HG03060 (cell line): Measurements from ENCODE around the gene GNL1.
"Not testable (repeated sequence)": the region's sequence is repeated elsewhere in the genome, so short reads cannot be mapped to it uniquely, and the experiment has no call there.

Experiments
- ATAC-seq: cut with Tn5 transposase; IDR thresholded peaks from one replicate; pipeline ENCODE4 v1.9.1; 2021; ENCODE audit warnings: low read depth, moderate number of reproducible peaks; ENCODE audit not compliant: unreplicated experiment

The GNL1 gene

DNA sequence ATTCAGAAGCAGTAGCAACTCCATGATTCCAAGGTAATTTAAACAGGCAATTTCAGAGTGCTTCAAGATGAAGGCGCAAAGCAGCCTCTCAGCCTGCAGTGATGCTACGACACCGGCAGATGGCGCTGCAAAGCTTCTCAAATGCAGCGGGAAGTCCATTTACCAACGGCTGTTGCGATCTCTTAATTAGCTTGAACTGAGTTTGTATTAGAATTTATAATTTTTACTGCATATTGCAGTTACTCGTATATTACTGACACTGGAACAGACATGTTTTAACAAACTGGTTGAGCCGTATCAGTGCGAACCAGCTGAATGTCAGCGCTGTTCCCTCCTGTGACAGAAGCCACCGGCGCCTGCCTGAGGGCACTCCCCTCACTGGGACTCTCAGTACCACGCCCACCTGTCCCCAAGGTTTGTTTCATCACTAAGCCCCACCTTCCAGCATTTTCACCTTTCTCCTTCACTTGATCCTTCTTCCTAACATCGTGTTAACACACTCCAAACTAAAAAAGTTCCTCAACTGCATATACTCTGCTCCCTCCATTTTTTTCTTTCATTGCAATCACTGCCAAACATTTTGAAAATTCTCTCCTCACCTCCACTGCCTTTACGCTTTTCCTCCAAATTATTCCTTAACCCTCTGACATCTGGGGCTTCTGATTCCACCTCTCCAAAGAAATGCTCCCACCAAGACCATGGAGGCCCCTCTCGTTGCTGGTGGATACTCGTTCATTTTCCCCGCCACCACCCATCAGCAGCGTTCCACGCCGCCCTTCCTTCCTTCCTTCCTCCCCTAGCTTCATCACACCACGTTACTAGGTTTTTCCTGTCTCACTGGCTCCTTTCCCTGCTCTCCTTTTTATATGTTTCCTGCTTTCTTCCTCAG, 14.5 kb downstream of the GNL1 start:
- ATAC-seq: no peak

DNA sequence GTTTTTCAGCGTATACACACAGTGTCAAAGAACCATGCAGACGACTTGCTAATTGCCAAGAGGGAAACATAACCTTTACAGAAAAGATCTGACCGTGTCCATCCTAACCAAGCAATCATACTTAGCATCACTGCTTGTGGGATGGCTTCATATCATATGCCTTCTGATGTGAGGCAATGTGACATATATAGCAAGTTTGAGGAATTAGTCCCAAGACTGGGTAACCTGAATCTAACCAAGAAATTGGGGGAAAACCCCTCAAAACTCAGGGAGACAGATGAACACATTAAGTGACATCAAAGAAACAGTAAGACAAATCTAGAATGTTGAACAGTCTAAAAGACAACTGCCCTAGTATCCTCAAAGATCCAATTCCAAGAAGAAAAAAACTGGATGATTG, 18.4 kb downstream of the GNL1 start:
- ATAC-seq: no peak

DNA sequence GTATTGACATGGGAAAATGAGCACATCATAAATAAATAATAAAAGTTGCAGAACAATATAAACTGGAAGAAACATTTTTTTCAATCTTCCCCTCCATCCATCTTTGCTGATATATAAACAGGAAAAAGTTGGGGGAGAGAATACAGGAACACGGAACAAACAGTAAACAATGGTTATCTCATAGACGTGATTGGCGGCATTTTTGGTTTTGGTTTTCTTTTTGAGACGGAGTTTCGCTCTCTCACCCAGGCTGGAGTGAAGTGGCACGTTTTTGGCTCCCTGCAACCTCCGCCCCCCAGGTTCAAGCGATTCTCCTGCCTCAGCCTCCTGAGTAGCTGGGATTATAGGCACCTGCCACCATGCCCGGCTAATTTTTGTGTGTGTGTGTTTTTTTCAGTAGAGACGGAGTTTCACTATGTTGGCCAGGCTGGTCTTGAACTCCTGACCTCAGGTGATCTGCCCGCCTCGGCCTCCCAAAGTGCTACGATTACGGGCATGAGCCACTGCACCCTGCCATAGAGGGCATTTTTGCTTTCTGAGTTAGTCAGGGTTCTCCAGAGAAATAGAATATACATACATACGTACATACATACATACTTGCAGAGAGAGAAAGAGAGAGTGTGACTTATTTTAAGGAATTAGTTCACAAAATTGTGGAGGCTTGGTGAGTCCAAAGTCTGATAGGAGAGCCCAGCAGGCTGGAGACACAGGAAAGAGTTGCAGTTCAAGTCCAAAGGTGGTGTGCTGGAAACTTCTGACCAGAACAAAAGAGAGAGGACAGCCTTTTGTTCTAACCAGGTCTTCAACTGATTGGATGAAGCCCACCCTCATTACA, 22.6 kb downstream of the GNL1 start:
- ATAC-seq: no peak

DNA sequence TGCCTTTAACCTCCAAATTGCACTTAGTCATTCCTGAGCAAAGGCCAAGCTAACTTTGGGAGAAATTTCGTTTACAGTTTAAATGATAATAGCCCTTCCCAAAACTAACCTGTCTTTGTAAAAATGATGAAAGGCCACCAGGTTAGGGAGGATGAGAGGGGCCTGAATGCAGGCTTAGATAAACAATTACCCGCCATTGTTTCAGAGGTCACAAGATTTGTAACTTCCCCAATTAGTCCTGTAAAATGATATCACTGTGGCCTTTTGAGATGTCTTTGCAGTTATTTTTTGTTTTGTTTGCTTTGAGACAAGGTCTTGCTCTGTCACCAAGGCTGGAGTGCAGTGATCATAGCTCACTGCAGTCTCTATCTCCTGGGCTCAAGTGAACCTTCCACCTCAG, 26.3 kb downstream of the GNL1 start:
- no peak for ATAC-seq

DNA sequence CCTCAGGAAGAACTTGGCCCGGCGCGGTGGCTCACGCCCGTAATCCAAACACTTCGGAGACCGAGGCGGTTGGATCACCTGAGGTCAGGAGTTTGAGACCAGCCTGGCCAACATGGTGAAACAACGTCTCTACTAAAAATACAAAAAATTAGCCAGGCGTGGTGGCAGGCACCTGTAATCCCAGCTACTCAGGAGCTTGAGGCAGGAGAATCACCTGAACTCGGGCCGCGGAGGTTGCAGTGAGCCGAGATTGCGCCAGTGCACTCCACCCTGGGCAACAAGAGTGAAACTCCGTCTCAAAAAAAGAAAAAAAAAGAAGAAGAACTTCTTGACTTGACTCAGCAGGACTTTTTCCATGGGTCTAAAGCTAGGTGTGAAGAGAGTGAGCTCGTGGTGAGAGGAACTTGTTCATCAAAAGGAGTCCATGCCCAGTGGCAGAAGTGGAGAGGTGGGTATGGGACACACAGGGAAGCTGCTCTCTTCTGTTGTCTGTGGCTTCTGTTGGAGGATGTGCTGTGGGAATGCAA, 26.9 kb downstream of the GNL1 start:
- ATAC-seq: not testable (repeated sequence)

DNA sequence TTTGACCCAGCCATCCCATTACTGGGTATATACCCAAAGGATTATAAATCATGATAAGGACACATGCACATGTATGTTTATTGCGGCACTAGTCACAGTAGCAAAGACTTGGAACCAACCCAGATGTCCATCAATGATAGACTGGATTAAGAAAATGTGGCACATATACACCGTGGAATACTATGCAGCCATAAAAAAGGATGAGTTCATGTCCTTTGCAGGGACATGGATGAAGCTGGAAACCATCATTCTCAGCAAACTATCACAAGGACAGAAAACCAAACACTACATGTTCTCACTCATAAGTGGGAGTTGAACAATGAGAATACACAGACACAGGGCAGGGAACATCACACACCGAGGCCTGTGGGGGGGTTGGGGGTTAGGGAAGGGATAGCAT, 29.8 kb downstream of the GNL1 start:
- ATAC-seq: not testable (repeated sequence)

DNA sequence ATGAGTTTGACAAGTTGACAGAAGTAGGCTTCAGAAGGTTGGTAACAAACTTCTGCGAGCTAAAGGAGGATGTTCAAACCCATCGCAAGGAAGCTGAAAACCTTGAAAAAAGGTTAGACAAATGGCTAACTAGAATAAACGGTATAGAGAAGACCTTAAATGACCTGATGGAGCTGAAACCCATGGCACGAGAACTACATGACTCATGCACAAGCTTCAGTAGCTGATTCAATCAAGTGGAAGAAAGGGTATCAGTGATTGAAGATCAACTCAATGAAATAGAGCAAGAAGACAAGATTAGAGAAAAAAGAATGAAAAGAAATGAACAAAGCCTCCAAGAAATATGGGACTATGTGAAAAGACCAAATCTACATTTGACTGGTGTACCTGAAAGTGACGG, 34.3 kb downstream of the GNL1 start:
- ATAC-seq: not testable (repeated sequence)

DNA sequence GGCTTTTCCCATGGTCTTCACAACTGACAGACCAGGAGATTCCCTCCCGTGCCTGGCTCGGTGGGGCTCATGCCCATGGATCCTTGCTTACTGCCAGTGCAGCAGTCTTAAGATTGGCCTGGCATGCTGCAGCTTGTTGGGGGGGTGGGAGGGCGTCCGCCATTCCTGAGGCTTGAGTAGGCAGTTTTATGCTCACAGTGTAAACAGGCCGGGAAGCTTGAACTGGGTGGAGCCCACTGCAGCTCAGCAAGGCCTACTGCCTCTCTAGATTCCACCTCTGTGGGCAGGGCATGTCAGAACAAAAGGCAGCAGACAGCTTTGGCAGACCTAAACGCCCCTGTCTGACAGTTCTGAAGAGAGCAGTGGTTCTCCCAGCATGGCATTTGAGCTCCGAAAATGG, 35.2 kb downstream of the GNL1 start:
- ATAC-seq: not testable (repeated sequence)

DNA sequence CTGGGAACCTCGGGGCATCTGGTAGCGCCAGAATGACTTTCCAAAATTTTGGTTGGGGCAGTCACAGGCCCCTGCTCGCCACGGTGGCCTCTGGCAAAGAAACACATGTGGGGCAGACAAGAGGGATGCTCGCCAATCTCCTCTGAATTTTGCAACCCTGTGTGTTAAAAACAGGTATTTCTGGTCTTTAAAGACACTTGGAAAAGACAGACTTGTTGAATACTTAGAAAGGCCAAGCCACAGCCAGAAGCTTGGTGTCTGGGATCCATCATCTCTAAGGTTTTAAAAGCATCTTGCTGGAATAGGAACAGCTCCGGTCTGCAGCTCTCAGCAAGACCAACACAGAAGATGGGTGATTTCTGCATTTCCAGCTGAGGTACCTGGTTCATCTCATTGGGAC, 35.8 kb downstream of the GNL1 start:
- ATAC-seq: no peak

DNA sequence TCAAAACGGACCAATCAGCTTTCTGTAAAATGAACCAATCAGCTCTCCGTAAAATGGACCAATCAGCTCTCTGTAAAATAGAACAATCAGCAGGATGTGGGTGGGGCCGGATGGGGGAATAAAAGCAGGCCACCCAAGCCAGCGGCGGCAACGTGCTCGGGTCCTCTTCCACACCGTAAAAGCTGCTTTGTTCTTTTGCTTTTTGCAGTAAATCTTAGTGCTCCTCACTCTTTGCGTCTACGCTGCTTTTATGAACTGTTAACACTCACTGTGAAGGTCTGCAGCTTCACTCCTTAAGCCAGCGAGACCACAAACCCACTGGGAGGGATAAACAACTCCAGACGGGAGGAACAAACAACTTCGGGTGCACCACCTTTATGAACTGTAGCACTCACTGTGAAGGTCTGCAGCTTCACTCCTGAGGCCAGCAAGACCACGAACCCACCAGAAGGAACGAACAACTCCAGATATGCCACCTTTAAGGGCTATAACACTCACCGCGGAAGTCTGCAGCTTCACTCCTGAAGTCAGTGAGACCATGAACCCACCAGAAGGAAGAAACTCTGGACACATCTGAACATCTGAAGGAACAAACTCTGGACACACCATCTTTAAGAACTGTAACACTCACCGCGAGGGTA, 37.7 kb downstream of the GNL1 start:
- not testable (repeated sequence) for ATAC-seq

DNA sequence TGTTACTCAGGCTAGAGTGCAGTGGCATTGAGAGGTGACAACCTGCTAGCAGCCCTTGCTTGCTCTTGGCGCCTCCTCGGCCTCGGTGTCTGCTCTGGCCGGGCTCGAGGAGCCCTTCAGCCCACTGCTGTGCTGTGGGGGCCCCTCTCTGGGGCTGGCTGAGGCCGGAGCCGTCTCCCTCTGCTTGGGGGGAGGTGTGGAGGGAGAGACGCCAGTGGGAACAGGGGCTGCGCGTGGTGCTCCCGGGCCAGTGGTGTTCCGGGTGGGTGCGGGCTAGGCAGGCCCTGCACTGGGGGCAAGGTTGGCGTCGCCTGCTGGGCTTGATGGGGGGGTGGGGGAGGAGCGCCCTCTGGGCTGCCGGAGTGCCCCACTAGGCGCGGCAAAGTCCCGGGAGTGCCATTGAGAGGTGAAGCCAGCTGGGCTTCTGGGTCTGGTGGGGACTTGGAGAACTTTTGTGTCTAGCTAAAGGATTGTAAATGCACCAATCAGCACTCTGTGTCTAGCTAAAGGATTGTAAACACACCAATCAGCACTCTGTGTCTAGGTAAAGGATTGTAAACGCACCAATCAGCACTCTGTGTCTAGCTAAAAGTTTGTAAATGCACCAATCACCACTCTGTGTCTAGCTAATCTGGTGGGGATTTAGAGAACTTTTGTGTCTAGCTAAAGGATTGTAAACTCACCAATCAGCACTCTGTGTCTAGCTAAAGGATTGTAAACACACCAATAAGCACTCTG, 38.4 kb downstream of the GNL1 start:
- not testable (repeated sequence) for ATAC-seq

DNA sequence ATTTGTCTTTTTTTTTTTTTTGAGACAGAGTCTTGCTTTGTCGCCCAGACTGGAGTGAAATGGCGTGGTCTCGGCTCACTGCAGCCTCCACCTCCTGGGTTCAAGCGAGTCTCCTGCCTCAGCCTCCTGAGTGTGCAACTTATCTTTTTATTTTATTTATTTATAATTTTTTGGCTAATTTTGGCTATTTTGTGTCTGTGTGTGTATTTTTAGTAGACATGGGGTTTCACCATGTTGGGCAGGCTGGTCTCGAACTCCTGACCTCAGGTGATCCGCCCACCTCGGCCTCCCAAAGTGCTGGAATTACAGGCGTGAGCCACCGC, 39.6 kb downstream of the GNL1 start:
- ATAC-seq: not testable (repeated sequence)

DNA sequence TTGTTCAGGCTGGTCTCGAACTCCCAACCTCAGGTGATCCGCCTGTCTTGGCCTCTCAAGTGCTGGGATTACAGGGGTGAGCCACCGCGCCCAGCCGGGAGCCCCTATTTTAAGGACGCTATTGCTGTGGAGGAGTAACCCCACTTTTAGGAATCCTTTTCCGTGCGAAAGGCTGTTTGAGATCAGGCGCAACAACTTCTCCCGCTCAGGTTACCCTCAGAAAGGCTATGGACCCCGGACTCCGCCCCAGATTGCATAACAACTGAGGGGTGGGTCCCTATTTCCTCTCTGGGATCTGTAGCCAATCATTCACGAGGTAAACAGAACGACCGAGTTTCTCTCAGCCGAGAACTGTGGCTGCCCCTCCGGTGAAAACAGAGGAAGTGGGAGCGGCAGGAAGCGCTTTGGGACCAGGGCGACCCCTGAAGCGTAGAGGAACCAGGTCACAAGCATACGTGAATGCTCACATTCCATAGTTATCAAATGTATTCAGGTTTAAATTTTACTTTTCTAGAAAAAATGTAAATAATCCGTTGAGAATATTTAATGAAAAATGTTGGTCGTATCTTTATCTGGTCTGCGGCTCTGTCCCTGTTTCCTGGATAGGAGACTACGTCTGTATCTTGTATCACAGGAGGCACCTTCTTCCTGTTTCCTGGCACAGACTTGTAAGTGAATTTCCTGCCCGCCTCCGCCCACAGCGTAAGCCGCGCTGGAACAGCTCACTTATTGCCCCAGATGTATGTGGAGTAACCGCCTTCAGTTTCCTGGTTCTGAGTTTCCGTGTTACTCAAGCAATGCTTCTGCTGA, 40.1 kb downstream of the GNL1 start:
- peak; percentile 68 for ATAC-seq

DNA sequence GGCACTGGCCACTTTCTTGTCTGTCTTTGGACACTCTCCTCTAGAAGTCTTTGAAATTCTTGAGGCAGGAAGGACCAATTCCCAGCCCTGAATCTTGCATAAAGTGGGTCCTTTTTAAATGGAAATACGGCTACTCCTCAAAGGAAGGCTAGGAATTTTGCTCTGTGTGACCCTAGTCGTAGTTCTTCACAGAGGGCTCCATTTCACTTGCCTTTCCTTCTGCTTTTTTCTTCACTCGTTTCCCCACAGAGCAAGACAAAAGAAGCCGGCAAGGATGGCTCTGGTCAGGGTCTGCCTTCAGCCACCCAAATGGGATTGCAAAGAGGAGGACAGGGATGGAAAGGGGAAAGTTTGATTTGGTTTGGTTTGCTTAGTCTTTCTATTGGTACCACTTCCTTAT, 41.2 kb downstream of the GNL1 start:
- ATAC-seq: no peak

DNA sequence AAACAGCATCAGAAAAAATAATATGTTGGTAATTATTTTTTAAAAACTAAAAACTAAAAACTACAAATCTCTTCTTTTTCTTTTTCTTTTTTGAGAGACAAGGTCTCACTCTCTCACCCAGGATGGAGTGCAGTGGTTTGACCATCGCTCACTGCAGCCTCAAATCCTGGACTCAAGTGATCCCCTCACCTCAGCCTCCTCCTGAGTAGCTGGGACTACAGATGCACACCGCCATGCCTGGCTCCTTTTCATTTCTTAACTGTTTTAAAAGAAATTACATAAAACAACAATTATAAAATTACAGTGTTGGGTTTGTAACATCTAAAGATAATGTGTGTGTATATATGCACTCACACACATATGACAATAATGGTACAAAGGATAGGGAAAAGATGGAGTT, 42.8 kb downstream of the GNL1 start:
- no peak for ATAC-seq

DNA sequence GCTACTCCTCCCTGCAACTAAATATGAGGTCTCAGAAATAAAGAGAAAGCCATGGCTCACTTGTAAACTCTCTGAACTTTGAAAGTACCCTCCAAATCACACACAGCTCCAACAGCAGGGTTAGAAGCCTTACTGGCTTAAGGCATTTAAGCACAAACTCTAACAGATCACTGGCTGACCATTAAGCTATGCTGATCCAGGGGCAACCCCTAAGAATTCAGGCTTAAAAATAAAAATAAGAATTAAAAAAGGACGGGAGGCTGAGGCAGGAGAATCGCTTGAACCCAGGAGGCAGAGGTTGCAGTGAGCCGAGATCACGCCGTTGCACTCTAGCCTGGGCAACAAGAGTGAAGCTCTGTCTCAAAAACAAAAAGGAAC, 45.1 kb downstream of the GNL1 start:
- no peak for ATAC-seq

DNA sequence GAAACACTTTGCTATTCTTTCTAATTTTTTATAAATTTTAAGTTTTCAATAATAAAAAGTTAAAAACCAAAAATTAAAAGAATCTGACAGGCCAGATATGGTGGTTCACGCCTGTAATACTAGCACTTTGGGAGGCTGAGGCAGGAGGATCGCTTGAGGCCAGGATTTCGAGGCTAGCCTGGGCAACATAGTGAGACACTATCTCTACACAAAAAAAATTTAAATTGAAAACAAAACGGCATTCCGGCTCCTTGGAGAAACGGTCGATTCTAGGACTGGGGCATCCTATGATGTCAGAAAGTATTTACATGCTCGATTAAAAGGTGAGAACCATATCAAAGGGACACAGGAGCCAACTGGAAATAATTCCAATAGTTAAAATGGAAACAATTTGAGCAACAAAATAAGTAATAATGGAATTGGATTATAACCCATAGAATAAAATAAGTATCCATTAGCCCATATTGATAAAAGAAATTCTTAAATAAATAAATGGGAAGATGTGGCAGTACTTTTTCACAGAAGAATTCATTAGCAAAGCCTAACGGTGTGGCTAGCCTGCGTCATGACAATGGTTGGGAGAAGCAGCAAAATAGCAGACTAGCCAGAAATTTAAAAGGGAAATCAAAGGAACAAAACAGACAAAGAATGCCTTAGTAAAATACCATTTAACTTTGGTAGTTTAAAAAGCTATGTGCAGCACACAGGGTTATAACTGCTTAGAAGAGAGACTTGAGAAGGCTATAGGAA, 45.7 kb downstream of the GNL1 start:
- ATAC-seq: no peak

DNA sequence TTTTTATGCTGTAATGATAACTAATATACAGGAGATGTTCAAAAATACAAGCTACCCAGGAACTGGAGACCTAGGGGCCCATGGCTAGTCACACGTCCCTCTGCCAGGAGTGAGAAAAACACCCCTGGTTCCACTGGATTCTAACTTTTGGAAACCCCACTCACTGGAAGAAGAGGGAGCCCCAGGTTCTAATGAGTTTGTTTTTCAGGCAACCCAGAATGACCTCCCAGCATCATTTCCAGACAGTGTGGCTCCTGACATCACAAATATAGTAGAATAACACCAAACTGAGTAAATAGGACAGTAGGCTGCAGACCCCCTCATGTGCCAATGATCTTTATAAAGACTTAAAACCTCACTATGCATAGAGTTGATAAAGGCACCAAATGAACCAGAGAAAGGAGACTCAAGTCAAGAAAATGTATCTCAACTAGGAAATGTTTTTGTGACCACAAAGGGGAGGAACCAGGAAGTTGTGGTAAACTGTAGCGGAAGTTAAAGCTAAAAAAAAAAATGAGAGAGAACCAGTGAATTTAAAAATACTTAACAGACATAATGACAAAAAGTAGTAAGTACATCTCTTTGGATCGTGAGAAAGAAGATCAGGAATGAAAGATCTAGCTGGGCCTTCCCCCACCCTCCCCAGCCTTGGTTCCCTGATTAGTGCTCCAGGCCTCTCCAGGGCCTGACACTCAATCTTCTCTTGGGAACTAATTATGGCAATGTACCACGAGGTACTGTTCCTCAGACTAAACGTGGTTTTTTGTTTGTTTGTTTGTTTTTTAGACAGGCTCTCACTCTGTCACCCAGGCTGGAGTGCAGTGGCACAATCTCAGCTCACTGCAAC, 47.2 kb downstream of the GNL1 start:
- no peak for ATAC-seq
